Stimulated activated naive CD4-positive, alpha-beta T cell treated with Interleukin-2 at 50 U/mL for 16 hours (primary cell): ENCODE data around the gene NANP.
"Not testable (repeated sequence)": the region's sequence is repeated elsewhere in the genome, so short reads cannot be mapped to it uniquely, and the experiment has no call there.

ENCODE experiments used
- DNase-seq: peaks from one replicate; lab custom pipeline; 2025; lab: John Stamatoyannopoulos, UW

The NANP gene

GRCh38 chr20:25606094-25606695 is 17.6 kb downstream of the NANP start:
- no peak for DNase-seq

GRCh38 chr20:25605148-25605547 is 18.7 kb downstream of the NANP start:
- DNase-seq, result no peak

DNA sequence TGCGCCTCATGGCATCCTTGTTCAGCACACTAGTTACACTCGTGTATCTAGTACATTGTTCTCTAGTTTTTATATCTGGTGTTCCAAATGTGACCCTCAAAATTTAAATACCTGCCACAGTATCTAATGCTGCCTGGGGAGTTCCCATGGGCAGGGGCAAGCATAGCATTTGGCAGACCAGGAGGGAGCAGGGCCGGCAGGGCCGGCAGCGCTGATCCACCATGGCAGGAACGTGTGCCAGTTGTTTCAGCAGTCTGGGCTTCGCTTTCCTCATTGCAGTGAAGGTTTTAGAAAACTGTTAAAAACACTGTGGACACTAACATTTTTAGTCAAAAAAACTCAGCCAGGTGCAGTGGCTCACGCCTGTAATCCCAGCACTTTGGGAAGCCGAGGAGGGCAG is 19.2 kb downstream of the NANP start:
- DNase-seq, result no peak

DNA sequence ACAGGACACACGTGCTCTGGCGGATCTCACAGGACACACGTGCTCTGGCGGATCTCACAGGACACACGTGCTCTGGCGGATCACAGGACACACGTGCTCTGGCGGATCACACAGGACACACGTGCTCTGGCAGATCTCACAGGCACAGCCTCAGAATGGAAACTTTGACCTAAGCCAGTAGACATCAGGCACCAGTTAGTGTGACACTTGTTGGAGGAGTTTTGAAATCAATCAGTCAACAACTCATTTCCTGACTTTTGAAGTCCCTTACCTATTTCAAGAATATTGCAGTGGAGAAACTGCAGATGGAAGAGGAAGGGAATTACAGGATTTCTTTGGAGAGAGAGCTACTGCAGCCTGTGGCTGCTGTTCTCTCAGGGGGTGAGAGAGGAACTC is 20.9 kb downstream of the NANP start:
- not testable (repeated sequence) for DNase-seq

- not testable (repeated sequence) for DNase-seq
Observed at GRCh38 chr20:25602191-25602913, 21.5 kb downstream of the NANP start.

- no peak for DNase-seq
Observed at GRCh38 chr20:25601659-25602058, 22.2 kb downstream of the NANP start.

GRCh38 chr20:25600632-25601031 is 23.2 kb downstream of the NANP start:
- no peak for DNase-seq

- DNase-seq, result no peak
Observed at GRCh38 chr20:25592135-25592852, 31.5 kb downstream of the NANP start.

DNA sequence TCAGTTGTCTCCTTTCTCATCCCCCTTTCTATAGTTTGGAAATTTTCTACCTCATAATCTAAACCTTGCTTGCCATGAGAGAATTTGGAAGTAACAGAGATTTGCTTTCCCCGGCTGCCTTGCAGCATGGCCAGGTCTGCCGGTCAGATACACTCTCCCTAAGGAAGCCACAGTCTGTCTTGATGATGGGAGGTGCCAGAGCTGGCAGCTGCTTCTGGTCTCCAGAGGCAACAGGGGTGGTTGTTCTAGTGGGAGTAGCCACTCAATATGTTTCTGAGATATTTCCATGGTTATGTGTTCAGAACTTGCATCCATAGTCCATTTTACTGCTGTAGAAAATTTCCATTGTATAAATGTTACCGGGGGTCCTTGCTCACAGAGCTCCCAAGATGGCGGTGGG is 33.0 kb downstream of the NANP start:
- DNase-seq, result not testable (repeated sequence)

GRCh38 chr20:25588491-25588890 is 35.3 kb downstream of the NANP start:
- no peak for DNase-seq

DNA sequence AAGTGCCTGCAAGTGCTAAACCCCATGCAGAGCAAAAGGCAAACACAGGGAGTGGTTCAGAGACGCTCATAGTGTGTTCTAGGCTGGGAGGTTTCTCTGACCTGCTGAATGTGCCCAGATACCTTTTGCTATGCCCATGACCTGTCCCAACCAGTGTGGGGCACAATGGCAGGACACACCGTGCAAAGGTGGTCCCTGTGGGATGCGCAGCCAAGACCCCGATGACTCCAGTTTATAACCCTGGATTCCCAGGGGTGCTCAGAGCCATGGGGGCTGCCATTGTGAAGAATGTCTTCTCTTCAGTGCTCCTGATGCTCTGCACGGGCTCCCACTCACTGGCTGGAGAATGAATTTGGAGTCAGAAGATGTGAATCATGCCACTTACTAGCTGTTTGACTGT is 36.3 kb downstream of the NANP start:
- DNase-seq, result no peak

GRCh38 chr20:25586877-25587276 is 36.9 kb downstream of the NANP start:
- DNase-seq, result no peak

- peak; percentile 25 for DNase-seq
Observed at GRCh38 chr20:25584905-25585704, 38.7 kb downstream of the NANP start, which contains the start of gene NINL. Gene NINL (minus strand): TSS chr20:25585531. CDS start chr20:25526587, 58,944 bp downstream.

- not testable (repeated sequence) for DNase-seq
Observed at GRCh38 chr20:25583607-25584006, 40.2 kb downstream of the NANP start.

GRCh38 chr20:25580711-25581110 is 43.1 kb downstream of the NANP start:
- DNase-seq, result no peak

DNA sequence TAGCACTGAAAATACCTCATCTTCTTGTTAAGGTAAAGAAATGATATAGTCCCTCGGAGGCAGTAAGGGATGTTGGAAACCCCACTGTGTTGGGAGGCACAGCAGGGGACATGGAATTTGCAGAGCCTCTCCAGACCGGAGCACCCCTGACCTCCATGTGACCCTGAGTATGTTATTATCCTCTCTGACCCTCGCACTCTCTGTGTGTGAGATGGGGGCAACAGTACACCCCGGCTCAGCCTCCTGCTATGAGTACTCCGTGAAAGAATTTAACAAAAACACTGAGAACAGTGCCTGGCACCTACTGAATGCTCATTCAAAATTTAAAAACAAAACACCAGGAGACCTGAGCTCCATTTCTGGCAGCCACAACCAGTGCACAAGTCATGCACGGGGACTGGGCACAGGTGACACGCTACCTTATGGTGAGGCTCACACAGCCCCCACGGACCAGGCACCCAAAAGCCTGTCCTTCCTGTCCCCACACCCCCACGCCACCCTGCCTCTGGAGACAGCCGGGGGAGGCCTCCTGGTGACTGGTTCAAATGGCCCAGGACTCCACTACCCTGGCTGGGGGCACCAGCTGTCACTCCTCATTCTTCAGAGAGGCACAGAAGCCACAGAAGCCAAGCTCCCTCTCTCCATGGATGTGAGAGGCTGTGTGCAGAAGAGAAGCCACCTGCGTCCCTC is 44.6 kb downstream of the NANP start:
- DNase-seq, result no peak

DNA sequence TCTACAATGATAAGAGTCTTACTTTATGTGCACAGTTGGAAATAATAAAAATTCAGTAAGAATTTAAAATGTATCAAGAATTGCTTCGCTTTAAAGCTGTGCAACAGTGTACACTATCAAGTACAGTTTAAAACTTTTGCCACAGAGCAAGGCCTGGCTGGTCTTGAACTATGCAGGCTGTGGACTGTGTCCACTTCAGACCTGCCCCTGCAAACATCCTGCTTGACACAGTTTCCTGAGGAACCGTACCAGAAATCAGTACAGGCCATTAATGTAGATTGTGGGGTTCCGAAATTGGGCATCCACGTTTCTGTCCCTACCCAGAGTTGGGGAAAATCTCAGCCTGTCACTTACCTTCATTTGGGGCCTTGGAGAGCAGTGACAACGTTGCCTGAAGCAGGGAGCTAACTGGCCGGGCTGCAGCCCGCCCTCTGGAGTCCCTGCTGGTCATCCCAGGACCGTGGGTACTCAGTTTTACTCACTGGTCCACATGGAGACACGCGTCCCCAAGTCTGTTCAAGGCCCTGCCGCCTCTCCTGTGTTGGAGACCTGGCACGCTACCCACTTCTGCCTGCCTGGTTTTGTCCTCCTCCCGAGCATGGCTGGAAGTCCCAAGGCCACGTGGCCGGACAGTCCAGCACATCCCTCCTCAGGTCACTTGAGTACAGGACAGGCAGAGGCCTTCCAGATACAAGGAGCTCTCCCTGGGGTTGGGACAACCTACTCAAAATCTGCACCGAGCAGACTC is 46.9 kb downstream of the NANP start:
- no peak for DNase-seq

DNA sequence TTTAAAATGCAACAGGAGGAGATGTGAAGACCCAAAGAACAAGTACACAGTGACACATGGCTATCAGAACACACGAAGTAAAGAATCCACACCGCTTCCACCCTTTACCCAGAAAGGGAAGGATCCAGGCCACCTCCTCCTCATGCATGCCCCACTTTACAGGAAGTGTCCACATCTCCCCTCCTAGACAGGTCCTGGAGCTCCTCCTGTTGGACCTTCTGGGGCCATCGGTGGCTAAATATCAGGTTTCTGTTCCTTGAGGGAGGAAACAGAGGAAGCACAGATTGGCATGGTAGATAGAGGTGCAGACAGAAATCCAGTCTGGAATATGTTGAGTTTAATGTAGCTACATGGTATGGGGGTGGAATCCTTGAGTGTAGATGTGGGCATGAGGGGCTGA is 49.4 kb downstream of the NANP start:
- DNase-seq, result no peak

GRCh38 chr20:25573288-25574251 is 50.2 kb downstream of the NANP start:
- no peak for DNase-seq

DNA sequence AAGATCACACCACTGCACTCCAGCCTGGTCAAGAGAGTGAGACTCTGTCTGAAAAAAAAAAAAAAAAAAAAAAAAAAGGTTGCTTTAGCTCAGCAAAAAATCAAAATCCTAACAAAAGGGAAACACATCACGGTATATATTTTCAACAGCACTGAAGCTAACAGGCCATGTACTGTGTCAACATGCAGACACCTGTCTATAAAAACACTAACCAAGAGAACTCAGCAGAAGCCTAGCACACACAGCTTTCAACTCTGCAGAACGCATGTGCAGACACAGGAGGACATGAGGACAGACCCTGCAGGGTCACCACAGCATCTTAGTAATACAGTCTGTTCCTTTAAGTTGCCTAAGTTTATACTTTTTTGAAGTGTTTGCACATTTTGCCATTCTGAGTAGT is 52.0 kb downstream of the NANP start:
- no peak for DNase-seq
